RWPE1 (cell line): ENCODE data around the gene RNU4-1.

Experiments used
- CTCF ChIA-PET: fragments of 350-600 bp; sonication (Branson Sonifier 250); formaldehyde crosslinking; extraction: SDS; loops from one replicate; lab custom pipeline; 2021; lab: Yijun Ruan, JAX
- POLR2A ChIA-PET: fragments of 400-600 bp; formaldehyde crosslinking; extraction: SDS; loops from one replicate; lab custom pipeline; 2020; ENCODE audit warnings: antibody characterized with exemption; ENCODE audit not compliant: low non-redundant PET; lab: Yijun Ruan, JAX
- DNase-seq: peaks from one replicate; pipeline ENCODE4 v3.0.0; 2012; ENCODE audit warnings: low spot score
- H3K27ac ChIP-seq: fragments of 450-650 bp; 2 replicates; pipeline ENCODE4 v1.5.1; 2017
- TF ChIP-seq, protein P1 (sequence below): fragments of 450-650 bp; conservative IDR thresholded peaks from 2 replicates; pipeline ENCODE4 v1.5.1; 2017; ENCODE audit warnings: low read depth, mild to moderate bottlenecking

Gene RNU4-1

DNA sequence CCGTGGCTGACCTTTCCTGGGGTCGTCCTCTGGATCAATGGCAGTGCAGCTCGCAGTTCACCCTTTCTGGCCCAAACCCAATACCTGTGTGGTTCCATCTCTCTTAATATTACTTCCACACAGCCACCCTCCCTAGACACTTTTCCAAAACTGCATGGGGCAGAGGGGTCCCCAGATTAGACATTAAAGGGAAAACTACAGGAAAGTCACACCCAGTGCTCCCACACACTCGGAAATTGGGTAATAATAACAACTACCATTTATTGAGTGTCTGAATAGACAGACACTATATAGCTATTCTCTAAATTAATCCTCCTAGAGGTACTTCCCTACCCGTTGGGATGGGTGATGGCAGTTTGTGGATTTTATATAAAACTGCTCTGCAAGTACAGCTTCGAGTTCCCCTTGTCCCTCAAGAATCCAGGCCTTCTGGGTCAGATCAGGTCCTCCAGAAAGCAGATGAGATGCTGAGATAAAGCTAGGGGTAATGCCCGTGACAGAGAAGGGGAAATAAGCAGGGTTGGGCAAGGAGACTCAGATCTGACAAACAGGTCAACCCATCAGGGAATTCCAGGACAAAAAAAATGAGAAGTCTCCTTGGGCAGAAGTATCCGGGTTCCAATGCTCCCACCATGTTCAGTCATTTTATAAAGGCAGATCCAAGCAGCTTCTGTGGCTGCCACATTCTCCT is 26.7 kb downstream of the RNU4-1 start:
- ChIA-PET CTCF (interaction anchor here (1.5 to 9.2 kb wide), 4 partner anchors 20 to 37 kb away, joined by 6 to 142 read pairs (median 13); no protein-coding TSS in a partner anchor), POLR2A (interaction anchor here (0.6 to 5.1 kb wide), 3 partner anchors 36 to 65 kb away, joined by 3 to 64 read pairs (median 18); partner anchors contain the start of gene RPLP0)
- TF ChIP-seq, protein P1, sequence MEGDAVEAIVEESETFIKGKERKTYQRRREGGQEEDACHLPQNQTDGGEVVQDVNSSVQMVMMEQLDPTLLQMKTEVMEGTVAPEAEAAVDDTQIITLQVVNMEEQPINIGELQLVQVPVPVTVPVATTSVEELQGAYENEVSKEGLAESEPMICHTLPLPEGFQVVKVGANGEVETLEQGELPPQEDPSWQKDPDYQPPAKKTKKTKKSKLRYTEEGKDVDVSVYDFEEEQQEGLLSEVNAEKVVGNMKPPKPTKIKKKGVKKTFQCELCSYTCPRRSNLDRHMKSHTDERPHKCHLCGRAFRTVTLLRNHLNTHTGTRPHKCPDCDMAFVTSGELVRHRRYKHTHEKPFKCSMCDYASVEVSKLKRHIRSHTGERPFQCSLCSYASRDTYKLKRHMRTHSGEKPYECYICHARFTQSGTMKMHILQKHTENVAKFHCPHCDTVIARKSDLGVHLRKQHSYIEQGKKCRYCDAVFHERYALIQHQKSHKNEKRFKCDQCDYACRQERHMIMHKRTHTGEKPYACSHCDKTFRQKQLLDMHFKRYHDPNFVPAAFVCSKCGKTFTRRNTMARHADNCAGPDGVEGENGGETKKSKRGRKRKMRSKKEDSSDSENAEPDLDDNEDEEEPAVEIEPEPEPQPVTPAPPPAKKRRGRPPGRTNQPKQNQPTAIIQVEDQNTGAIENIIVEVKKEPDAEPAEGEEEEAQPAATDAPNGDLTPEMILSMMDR, result no peak
- DNase-seq, result no peak
- peak overlapping the region; percentile 96 for H3K27ac ChIP-seq

DNA sequence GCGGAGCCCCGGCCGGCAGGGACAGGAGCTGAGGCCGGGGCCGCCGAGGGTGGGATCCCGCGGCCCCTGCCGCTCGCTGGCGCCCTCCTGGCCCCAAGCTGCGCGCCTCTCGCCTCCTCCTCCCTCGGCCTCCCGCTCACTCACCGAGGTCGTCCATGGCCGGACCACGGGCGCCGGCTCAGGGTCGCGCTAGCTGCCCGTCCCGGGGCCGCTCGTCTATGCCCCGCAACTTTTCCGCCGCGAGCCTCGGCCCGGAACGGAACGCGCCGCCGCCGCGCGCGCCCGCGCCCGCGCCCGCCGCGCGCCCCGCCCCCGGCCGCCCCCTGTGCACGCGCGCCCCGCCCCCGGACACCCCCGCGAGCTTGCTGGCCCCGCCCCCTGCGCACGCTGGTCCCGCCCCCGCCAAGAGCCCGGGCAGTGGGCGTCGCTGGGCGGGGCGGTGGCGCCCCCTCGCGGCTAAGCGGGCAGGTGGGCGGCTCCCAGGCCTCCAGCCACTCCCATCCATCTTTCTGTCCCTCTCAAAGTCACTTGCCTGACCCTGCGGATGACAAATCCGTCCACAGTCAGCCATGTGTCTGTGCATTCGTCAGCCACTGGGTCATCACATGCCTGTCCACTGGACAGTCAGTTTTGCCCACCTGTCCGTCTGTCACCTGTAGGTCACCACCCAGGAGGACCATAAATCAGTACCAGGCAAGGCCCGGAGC is 27.4 kb downstream of the RNU4-1 start, which contains the start of gene PXN:
Gene PXN (minus strand): TSS at position 258 of the 707 bp plus-strand sequence. CDS start 101 bp downstream, at position 157.
- ChIA-PET POLR2A (interaction anchor here (0.7 to 5.1 kb wide), 5 partner anchors 9 to 65 kb away, joined by 3 to 64 read pairs (median 8); partner anchors contain the start of gene RPLP0), CTCF (interaction anchor here (0.5 to 9.2 kb wide), 10 partner anchors 9 to 47 kb away, joined by 3 to 142 read pairs (median 4); no protein-coding TSS in a partner anchor)
- TF ChIP-seq, protein P1, result peak; percentile 93
- DNase-seq, result peak; percentile 90
- H3K27ac ChIP-seq, result peak within 1 kb of the TSS; percentile 96

GRCh38 chr12:120264904-120265472 is 28.0 kb downstream of the RNU4-1 start:
- peak overlapping the region; percentile 96 for H3K27ac ChIP-seq
- ChIA-PET POLR2A (interaction anchor here (0.6 to 5.1 kb wide), 10 partner anchors 9 to 148 kb away, joined by 3 to 64 read pairs (median 4); partner anchors contain the start of gene RPLP0), CTCF (interaction anchor here (0.5 to 9.2 kb wide), 10 partner anchors 8 to 1559 kb away, joined by 3 to 142 read pairs (median 3); no protein-coding TSS in a partner anchor)
- TF ChIP-seq, protein P1, result no peak
- no peak for DNase-seq

DNA sequence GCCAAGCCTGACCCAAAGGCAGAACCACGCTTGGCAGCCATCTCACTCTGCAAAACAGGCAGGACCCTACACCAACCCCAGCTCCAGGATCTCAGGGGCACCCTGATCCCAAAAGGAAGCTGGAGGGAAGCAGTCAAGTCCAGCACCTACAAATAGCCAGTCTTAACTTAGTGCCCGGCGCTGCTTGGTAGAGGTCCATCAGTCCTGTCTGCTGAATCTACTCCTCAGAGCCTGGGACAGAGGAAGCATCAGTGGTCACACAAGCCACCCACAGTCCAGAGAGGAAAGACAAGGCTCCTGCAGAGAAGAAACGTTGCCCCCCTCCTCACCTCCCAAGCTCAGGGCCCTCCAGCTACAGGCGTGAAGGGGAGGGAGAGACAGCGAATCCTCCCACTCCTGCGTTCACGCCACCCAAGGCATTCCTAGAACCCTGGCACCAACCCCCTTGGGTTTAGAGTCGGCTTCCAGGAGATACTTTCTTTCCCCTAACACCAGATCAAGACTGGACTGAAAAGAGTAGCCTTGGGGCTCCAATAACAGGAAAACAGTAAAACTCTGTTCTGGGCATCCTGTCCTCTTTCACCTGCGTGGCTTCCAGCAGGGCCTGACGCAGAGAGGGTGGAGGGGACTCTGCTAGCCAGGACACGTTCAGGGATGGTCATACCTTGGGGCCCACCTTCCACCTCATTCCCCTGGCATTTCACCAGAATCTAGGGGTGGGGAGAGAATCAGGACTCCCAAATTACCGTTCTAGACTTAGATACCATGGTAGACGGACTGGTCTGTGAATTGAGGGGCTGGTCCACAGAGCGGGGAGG is 28.7 kb downstream of the RNU4-1 start:
- peak overlapping the region; percentile 96 for H3K27ac ChIP-seq
- TF ChIP-seq, protein P1, result no peak
- POLR2A ChIA-PET, result interaction anchor here (0.6 to 5.1 kb wide), 10 partner anchors 8 to 147 kb away, joined by 3 to 64 read pairs (median 4); no protein-coding TSS in a partner anchor
- peak; percentile 89 for DNase-seq
- CTCF ChIA-PET, result interaction anchor here (0.6 to 9.2 kb wide), 7 partner anchors 17 to 1558 kb away, joined by 3 to 142 read pairs (median 6); no protein-coding TSS in a partner anchor

DNA sequence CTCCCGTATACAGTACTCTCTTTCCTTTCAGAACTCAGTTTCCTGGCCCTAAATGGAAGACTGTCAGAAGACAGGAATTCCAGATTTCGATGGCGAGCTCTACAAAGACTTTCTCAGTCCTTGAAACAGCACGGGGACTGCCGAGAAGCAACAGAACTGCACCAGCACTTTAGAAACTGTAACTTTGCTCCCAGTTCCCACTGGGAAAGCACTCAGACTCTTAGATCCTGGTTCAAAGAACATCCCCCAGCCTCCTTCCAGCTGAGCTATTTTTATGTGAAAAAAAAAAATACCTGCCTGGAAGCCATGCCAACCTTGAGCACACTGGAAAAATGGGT is 29.3 kb downstream of the RNU4-1 start:
- H3K27ac ChIP-seq, result peak overlapping the region; percentile 96
- POLR2A ChIA-PET, result interaction anchor here (0.6 to 5.1 kb wide), 5 partner anchors 24 to 33 kb away, joined by 3 to 64 read pairs (median 8); no protein-coding TSS in a partner anchor
- TF ChIP-seq, protein P1, result no peak
- CTCF ChIA-PET, result interaction anchor here (0.6 to 9.2 kb wide), 4 partner anchors 16 to 34 kb away, joined by 3 to 142 read pairs (median 6); no protein-coding TSS in a partner anchor
- DNase-seq, result no peak
